Measurements from ENCODE around the gene LRRC75B.

The LRRC75B gene

GRCh38 chr22:24571266-24571665, 21.6 kb downstream of the LRRC75B start:
- peaks cover 10% of the 10 kb centered on the region for H3K4me1 Mint-ChIP-seq
- no peak for DNase-seq
- peaks cover 7% of the 10 kb centered on the region for H3K27me3 Mint-ChIP-seq (ENCODE audit: low read depth, poor library complexity)
- H3K36me3 Mint-ChIP-seq (ENCODE audit: low read depth) = peaks cover 67% of the 10 kb centered on the region
- H3K27ac Mint-ChIP-seq = peak overlapping the region; percentile 71
- TF ChIP-seq CTCF (IDR thresholded peaks at IDR 0.05) = no peak
- no peak overlapping the region for H3K4me3 Mint-ChIP-seq
- H3K9me3 Mint-ChIP-seq = no peaks in the 10 kb centered on the region

GRCh38 chr22:24567668-24568067, 25.2 kb downstream of the LRRC75B start:
- TF ChIP-seq CTCF (IDR thresholded peaks at IDR 0.05) = no peak
- Mint-ChIP-seq H3K27me3 (ENCODE audit: low read depth, poor library complexity) (peaks cover 3% of the 10 kb centered on the region), H3K4me3 (no peak overlapping the region), H3K4me1 (peaks cover 10% of the 10 kb centered on the region), H3K36me3 (ENCODE audit: low read depth) (peaks cover 49% of the 10 kb centered on the region), H3K27ac (peak overlapping the region; percentile 19), H3K9me3 (no peaks in the 10 kb centered on the region)
- no peak for DNase-seq

GRCh38 chr22:24566899-24567511, 25.9 kb downstream of the LRRC75B start:
- Mint-ChIP-seq H3K27me3 (ENCODE audit: low read depth, poor library complexity) (peaks cover 3% of the 10 kb centered on the region), H3K27ac (peak overlapping the region; percentile 92), H3K9me3 (no peaks in the 10 kb centered on the region), H3K4me3 (no peak overlapping the region), H3K36me3 (ENCODE audit: low read depth) (peaks cover 44% of the 10 kb centered on the region), H3K4me1 (peaks cover 10% of the 10 kb centered on the region)
- DNase-seq = no peak
- no peak for TF ChIP-seq CTCF (IDR thresholded peaks at IDR 0.05)

GRCh38 chr22:24565077-24565476, 27.8 kb downstream of the LRRC75B start:
- no peaks in the 10 kb centered on the region for H3K27me3 Mint-ChIP-seq (ENCODE audit: low read depth, poor library complexity)

GRCh38 chr22:24564376-24565058, 28.4 kb downstream of the LRRC75B start:
- Mint-ChIP-seq H3K4me1 (peaks cover 10% of the 10 kb centered on the region), H3K27ac (peak overlapping the region; percentile 58), H3K4me3 (no peak overlapping the region), H3K36me3 (ENCODE audit: low read depth) (peaks cover 31% of the 10 kb centered on the region), H3K27me3 (ENCODE audit: low read depth, poor library complexity) (no peaks in the 10 kb centered on the region), H3K9me3 (no peaks in the 10 kb centered on the region)
- no peak for DNase-seq
- TF ChIP-seq CTCF (IDR thresholded peaks at IDR 0.05) = no peak

More at GRCh38 chr22:24565077-24565476, 27.8 kb downstream of the LRRC75B start:
- Mint-ChIP-seq H3K36me3 (ENCODE audit: low read depth) (peaks cover 37% of the 10 kb centered on the region), H3K4me1 (peaks cover 10% of the 10 kb centered on the region), H3K27ac (no peak overlapping the region), H3K4me3 (no peak overlapping the region), H3K9me3 (no peaks in the 10 kb centered on the region)
- TF ChIP-seq CTCF (IDR thresholded peaks at IDR 0.05) = no peak
- no peak for DNase-seq

GRCh38 chr22:24563246-24563645, 29.6 kb downstream of the LRRC75B start:
- Mint-ChIP-seq H3K4me3 (no peak overlapping the region), H3K9me3 (no peaks in the 10 kb centered on the region), H3K27ac (no peak overlapping the region), H3K27me3 (ENCODE audit: low read depth, poor library complexity) (no peaks in the 10 kb centered on the region), H3K36me3 (ENCODE audit: low read depth) (peaks cover 37% of the 10 kb centered on the region), H3K4me1 (peaks cover 15% of the 10 kb centered on the region)
- TF ChIP-seq CTCF (IDR thresholded peaks at IDR 0.05) = no peak
- DNase-seq = no peak

All from nephron progenitor cell (in vitro differentiated cells).